ENCODE results near the gene ASTL.
A peak's percentile ranks its signal among the peaks of the same experiment; 100 is the strongest.

The ASTL gene

GRCh38 chr2:96138179-96139145 is at the start of gene ASTL:
ASTL (minus strand) TSS chr2:96138502; CDS start chr2:96138436, 66 bp downstream.
- no peaks in the 10 kb centered on the region for H3K9me3 ChIP-seq (ENCODE audit: severe bottlenecking)
- no peak within 1 kb of the TSS for H3K27ac ChIP-seq (ENCODE audit: poor library complexity, severe bottlenecking)
- peak; percentile 41 for TF ChIP-seq CTCF (IDR thresholded peaks at IDR 0.05; ENCODE audit: poor library complexity, severe bottlenecking)
- no peaks in the 10 kb centered on the region for H3K36me3 ChIP-seq (ENCODE audit: low read depth)
- peak; percentile 63 for ATAC-seq (ENCODE audit: low read depth)
- H3K4me3 ChIP-seq (ENCODE audit: severe bottlenecking), result no peak within 1 kb of the TSS
- H3K27me3 ChIP-seq (ENCODE audit: insufficient read depth, poor library complexity, severe bottlenecking), result no peaks in the 10 kb centered on the region
- no peak for DNase-seq (ENCODE audit: low spot score)
- no peaks in the 10 kb centered on the region for H3K4me1 ChIP-seq (ENCODE audit: insufficient read depth, poor library complexity, severe bottlenecking)

DNA sequence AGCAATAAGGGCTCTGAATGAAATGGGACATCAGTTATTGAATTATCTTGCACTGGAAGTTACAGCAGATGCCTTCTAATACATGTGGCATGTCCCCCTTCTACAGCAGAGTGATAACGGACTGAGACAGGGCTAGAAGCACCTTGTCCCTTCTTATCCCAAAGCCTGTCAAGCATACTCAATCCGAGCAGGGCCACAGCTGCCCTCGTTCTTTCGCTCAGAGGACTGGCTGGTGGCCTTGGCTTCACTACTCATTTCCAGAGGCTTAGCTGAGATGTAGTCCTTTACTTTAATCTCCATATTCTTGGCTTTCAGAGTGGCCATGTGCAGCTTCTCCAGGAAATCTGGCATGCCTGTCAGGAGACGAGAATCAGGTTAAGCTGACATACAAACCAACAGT is 48.3 kb upstream of the ASTL start:
- no peaks in the 10 kb centered on the region for H3K9me3 ChIP-seq (ENCODE audit: severe bottlenecking)
- peaks cover 64% of the 10 kb centered on the region for H3K36me3 ChIP-seq (ENCODE audit: low read depth)
- no peak overlapping the region for H3K27ac ChIP-seq (ENCODE audit: poor library complexity, severe bottlenecking)
- DNase-seq (ENCODE audit: low spot score), result no peak
- H3K27me3 ChIP-seq (ENCODE audit: insufficient read depth, poor library complexity, severe bottlenecking), result no peaks in the 10 kb centered on the region
- no peaks in the 10 kb centered on the region for H3K4me1 ChIP-seq (ENCODE audit: insufficient read depth, poor library complexity, severe bottlenecking)
- ATAC-seq (ENCODE audit: low read depth), result no peak
- H3K4me3 ChIP-seq (ENCODE audit: severe bottlenecking), result no peak overlapping the region
- no peak for TF ChIP-seq CTCF (IDR thresholded peaks at IDR 0.05; ENCODE audit: poor library complexity, severe bottlenecking)

DNA sequence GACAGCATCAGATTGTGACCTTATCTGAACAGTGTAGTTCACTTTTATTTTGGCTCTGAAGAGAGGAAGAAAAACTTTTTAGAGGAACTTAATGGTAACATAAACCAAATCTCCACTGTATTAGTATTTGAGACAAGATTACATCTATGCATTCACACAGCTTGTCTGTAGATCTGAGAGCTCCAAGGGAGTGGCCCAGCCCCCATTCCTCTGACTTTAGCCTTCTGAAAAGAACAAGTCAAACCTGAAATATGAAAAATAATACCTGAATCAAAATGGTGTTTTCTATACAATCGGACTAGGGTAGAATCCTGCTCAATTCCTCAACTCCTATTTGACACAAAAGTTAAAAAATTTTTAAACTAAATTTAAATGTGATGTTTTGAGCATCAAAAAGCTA is 47.2 kb upstream of the ASTL start:
- Histone ChIP-seq H3K27ac (ENCODE audit: poor library complexity, severe bottlenecking) (no peak overlapping the region), H3K27me3 (ENCODE audit: insufficient read depth, poor library complexity, severe bottlenecking) (no peaks in the 10 kb centered on the region), H3K36me3 (ENCODE audit: low read depth) (peaks cover 53% of the 10 kb centered on the region), H3K9me3 (ENCODE audit: severe bottlenecking) (no peaks in the 10 kb centered on the region), H3K4me3 (ENCODE audit: severe bottlenecking) (no peak overlapping the region), H3K4me1 (ENCODE audit: insufficient read depth, poor library complexity, severe bottlenecking) (no peaks in the 10 kb centered on the region)
- no peak for DNase-seq (ENCODE audit: low spot score)
- no peak for TF ChIP-seq CTCF (IDR thresholded peaks at IDR 0.05; ENCODE audit: poor library complexity, severe bottlenecking)
- ATAC-seq (ENCODE audit: low read depth), result no peak

DNA sequence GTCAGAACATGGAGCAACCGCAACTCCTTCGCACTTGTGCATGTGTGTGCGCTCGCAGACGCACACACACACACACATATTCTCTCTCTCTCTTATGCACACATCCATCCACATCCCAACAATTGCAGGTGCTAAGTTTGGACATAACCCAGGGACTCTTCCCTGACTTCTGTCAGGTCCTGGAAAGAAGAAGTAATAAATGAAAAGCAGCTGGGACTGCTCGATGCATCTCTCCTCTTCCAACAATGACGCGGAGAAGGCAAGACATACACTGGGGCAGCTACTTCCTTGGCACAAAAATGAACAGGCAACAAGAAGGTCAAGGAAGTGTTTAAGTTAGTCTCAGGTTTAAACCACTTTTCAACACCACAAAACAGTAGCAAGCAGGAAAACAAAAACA is 46.7 kb upstream of the ASTL start:
- ATAC-seq (ENCODE audit: low read depth) (no peak), DNase-seq (ENCODE audit: low spot score) (no peak)
- Histone ChIP-seq H3K27me3 (ENCODE audit: insufficient read depth, poor library complexity, severe bottlenecking) (no peaks in the 10 kb centered on the region), H3K9me3 (ENCODE audit: severe bottlenecking) (no peaks in the 10 kb centered on the region), H3K27ac (ENCODE audit: poor library complexity, severe bottlenecking) (no peak overlapping the region), H3K36me3 (ENCODE audit: low read depth) (peaks cover 50% of the 10 kb centered on the region), H3K4me1 (ENCODE audit: insufficient read depth, poor library complexity, severe bottlenecking) (no peaks in the 10 kb centered on the region), H3K4me3 (ENCODE audit: severe bottlenecking) (no peak overlapping the region)
- no peak for TF ChIP-seq CTCF (IDR thresholded peaks at IDR 0.05; ENCODE audit: poor library complexity, severe bottlenecking)

GRCh38 chr2:96184188-96184587 is 45.9 kb upstream of the ASTL start:
- no peak for DNase-seq (ENCODE audit: low spot score)
- H3K9me3 ChIP-seq (ENCODE audit: severe bottlenecking), result no peaks in the 10 kb centered on the region
- no peak for ATAC-seq (ENCODE audit: low read depth)

More at GRCh38 chr2:96184188-96184587, 45.9 kb upstream of the ASTL start:
- no peak overlapping the region for H3K27ac ChIP-seq (ENCODE audit: poor library complexity, severe bottlenecking)
- H3K36me3 ChIP-seq (ENCODE audit: low read depth), result peaks cover 42% of the 10 kb centered on the region
- no peaks in the 10 kb centered on the region for H3K4me1 ChIP-seq (ENCODE audit: insufficient read depth, poor library complexity, severe bottlenecking)
- no peaks in the 10 kb centered on the region for H3K27me3 ChIP-seq (ENCODE audit: insufficient read depth, poor library complexity, severe bottlenecking)
- no peak overlapping the region for H3K4me3 ChIP-seq (ENCODE audit: severe bottlenecking)
- no peak for TF ChIP-seq CTCF (IDR thresholded peaks at IDR 0.05; ENCODE audit: poor library complexity, severe bottlenecking)

All from RWPE2 (cell line).